NCI-H1930 (cell line): ENCODE results near the gene IL6.
"Not testable (repeated sequence)": the region's sequence is repeated elsewhere in the genome, so short reads cannot be mapped to it uniquely, and the experiment has no call there.

Experiments
- DNase-seq, 2 experiments: peaks; one replicate each; lab custom pipeline; 2025; lab: John Stamatoyannopoulos, UW

Gene IL6

DNA sequence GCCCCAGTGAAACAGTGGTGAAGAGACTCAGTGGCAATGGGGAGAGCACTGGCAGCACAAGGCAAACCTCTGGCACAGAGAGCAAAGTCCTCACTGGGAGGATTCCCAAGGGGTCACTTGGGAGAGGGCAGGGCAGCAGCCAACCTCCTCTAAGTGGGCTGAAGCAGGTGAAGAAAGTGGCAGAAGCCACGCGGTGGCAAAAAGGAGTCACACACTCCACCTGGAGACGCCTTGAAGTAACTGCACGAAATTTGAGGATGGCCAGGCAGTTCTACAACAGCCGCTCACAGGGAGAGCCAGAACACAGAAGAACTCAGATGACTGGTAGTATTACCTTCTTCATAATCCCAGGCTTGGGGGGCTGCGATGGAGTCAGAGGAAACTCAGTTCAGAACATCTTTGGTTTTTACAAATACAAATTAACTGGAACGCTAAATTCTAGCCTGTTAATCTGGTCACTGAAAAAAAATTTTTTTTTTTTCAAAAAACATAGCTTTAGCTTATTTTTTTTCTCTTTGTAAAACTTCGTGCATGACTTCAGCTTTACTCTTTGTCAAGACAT is 574 bp upstream of the IL6 start:
- peak; percentile 1 to 5 for DNase-seq

DNA sequence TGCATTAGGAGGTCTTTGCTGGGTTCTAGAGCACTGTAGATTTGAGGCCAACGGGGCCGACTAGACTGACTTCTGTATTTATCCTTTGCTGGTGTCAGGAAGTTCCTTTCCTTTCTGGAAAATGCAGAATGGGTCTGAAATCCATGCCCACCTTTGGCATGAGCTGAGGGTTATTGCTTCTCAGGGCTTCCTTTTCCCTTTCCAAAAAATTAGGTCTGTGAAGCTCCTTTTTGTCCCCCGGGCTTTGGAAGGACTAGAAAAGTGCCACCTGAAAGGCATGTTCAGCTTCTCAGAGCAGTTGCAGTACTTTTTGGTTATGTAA is 675 bp downstream of the IL6 start:
- no peak for DNase-seq

DNA sequence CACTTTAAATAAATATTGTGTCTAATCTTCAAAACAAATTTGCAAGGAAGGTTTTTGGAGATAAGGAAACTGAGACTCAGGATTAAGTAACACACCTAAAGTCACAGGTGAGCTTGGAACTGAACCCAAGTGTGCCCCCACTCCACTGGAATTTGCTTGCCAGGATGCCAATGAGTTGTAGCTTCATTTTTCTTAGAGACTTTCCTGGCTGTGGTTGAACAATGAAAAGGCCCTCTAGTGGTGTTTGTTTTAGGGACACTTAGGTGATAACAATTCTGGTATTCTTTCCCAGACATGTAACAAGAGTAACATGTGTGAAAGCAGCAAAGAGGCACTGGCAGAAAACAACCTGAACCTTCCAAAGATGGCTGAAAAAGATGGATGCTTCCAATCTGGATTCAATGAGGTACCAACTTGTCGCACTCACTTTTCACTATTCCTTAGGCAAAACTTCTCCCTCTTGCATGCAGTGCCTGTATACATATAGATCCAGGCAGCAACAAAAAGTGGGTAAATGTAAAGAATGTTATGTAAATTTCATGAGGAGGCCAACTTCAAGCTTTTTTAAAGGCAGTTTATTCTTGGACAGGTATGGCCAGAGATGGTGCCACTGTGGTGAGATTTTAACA is 1.5 kb downstream of the IL6 start:
- DNase-seq: no peak

DNA sequence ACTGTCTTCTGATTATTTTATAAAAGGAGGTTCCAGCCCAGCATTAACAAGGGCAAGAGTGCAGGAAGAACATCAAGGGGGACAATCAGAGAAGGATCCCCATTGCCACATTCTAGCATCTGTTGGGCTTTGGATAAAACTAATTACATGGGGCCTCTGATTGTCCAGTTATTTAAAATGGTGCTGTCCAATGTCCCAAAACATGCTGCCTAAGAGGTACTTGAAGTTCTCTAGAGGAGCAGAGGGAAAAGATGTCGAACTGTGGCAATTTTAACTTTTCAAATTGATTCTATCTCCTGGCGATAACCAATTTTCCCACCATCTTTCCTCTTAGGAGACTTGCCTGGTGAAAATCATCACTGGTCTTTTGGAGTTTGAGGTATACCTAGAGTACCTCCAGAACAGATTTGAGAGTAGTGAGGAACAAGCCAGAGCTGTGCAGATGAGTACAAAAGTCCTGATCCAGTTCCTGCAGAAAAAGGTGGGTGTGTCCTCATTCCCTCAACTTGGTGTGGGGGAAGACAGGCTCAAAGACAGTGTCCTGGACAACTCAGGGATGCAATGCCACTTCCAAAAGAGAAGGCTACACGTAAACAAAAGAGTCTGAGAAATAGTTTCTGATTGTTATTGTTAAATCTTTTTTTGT is 2.3 kb downstream of the IL6 start:
- DNase-seq: no peak

DNA sequence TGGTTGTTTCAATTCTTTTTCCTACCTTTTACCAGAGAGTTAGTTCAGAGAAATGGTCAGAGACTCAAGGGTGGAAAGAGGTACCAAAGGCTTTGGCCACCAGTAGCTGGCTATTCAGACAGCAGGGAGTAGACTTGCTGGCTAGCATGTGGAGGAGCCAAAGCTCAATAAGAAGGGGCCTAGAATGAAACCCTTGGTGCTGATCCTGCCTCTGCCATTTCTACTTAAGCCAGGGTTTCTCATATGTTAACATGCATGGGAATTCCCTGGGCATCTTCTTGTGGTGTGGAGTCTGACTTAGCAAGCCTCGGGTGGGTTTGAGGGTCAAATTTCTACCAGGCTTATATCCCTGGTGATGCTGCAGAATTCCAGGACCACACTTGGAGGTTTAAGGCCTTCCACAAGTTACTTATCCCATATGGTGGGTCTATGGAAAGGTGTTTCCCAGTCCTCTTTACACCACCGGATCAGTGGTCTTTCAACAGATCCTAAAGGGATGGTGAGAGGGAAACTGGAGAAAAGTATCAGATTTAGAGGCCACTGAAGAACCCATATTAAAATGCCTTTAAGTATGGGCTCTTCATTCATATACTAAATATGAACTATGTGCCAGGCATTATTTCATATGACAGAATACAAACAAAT is 3.2 kb downstream of the IL6 start:
- no peak for DNase-seq

DNA sequence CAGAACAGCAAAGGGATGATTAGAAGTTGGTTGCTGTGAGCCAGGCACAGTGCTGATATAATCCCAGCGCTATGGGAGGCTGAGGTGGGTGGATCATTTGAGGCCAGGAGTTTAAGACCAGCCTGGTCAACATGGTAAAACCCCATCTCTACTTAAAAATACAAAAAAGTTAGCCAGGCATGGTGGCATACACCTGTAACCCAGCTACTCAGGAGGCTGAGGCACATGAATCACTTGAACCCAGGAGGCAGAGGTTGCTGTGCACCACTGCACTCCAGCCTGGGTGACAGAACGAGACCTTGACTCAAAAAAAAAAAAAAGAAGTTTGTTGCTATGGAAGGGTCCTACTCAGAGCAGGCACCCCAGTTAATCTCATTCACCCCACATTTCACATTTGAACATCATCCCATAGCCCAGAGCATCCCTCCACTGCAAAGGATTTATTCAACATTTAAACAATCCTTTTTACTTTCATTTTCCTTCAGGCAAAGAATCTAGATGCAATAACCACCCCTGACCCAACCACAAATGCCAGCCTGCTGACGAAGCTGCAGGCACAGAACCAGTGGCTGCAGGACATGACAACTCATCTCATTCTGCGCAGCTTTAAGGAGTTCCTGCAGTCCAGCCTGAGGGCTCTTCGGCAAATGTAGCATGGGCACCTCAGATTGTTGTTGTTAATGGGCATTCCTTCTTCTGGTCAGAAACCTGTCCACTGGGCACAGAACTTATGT is 4.1 kb downstream of the IL6 start:
- no peak for DNase-seq

DNA sequence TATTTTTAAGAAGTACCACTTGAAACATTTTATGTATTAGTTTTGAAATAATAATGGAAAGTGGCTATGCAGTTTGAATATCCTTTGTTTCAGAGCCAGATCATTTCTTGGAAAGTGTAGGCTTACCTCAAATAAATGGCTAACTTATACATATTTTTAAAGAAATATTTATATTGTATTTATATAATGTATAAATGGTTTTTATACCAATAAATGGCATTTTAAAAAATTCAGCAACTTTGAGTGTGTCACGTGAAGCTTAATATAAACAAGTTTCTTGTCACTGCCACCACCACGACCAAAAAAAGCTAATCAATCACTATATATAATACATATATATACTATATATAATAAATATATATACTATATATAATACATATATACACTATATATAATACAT is 4.8 kb downstream of the IL6 start:
- DNase-seq: no peak

DNA sequence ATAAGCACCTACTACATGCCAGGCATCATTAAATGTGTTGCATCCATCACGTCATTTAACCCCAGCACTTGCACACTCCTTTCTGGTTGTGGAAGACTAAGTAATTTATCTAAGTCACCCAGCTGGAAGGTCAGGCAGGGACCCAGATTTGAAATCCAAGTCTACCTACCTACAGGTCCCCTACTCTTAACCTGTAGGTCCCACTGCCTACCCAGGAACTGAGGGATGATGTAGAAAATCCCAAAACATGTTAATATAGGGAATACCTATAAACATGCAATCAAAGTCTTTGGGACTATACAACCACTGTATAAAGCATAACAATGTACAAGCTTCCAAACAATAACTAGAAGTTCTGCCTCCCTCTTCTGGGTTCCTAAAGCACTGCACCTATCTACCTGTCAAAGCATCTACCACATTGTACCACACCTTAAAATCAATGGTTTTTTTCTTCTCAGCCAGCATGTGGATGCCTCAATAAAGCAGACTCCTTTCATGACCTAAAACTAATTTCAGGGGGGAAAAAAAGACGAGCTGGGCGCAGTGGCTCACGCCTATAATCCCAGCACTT is 5.6 kb downstream of the IL6 start:
- DNase-seq: no peak

DNA sequence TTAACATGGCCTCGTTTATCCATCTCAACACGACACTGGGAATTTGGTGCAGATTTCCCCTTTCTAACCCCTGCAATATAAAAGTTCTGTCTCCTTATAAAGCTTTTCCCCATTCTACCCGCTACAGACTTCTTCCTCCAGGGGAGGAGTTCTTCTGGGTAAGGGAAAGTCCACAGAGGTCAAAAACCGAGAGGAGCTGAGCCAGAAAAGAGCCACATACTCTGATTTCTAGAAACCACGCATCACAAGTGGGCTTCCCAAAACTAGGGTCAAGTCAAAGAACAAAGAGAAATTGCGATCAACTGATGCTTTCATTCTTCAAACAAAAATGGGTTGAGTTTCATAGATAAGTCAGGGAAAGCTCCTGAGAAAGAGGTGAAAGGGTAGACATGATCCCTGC is 6.8 kb downstream of the IL6 start:
- no peak for DNase-seq

DNA sequence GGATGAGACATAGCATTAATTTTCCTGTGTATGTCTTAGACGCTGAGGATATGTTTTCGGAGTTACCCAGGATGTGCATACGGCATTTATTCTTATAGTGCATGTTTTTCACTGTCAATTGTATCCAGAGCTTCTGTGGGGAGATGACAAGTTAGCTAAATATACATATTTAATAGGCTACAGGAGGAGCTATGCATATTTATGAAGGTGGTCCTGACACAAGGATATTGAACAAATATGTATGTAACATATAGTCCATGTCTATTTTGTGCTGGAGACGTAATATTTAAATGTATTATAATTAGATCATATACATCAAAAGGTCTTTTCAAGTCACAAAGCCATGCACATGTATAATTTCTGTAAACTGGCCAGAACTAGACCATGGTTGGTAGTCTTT is 16.0 kb downstream of the IL6 start:
- no peak for DNase-seq

DNA sequence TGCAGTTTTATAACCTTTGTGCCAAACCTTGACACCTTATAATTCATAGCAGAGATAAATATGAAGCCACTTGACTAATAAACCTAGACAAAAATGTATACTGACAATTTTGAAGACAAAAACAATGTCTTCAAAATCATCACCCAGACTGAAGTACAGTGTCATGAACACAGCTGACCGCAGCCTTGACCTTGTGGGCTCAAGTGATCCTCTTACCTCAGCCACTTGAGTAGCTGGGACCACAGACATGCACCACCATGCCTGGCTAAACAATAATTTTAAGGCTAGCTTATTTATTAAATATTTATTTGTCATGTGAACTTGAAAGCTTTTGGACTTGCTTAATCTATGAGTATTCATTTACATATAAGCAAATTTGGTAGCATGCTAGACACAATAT is 24.3 kb downstream of the IL6 start:
- no peak for DNase-seq

DNA sequence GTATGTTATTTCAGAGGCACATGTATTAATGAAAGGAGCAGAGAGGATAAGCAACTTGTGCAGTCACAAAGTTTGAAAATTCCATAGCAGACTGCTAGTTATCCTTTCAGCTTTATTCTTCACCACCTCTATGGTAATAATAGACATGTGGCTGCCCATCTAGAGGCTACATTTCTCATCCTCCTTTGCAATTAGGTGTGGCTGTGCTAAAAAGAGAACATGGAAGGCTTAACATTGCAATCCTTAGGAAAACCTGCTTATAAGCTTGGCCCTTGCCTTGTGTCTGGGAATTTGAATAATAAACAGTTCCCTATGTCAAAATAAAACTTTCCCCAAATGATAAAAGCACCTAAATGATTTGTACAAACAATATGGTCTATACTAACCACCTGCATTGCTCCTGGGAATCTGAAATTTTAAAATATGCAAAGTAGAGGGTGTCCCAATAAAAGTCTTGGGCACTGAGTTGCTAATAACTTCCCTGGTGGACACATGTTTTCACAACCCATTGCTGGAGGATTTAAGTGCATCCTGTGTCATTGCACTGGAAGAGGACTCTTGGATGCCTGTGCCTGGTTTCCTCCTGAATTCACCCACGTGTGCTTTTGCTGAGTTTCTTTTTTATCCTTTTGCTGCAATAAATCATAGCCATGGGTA is 30.5 kb downstream of the IL6 start:
- no peak for DNase-seq

DNA sequence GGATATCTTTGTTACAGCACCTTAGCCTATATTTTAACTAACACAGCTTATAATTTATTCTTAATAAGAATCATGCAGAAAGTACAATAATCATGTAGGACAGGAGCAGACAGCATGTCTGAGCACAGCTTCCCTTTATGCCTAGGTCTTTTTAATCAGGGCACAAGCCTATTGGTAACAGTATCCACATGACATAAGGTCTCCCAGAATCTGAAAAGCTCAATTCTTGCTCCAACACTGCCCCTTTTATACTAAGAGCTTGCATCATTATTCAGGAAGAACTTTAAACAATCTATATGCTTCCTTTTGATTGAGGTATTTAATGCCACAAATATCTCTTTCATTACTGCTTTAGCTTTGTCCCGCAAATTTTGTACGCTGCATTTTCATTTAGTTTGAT is 31.6 kb downstream of the IL6 start:
- no peak for DNase-seq

DNA sequence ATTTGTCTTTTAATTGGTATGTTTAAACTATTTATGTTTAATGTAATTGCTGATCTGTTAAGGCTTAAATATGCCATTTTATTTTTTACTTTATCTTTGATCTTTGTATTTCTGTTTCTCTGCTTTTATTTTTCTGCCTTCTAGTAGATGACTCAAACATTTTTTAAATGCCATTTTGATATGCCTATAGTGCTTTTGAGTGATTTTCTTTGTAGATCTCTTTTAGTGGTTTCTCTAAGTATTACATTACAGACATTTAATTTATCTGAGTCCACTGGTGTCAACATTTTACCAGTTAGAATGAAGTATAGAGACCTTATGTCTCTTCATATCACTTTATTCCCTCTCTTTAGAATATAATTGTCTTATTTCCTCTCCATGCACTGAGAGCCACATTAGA is 32.7 kb downstream of the IL6 start:
- DNase-seq: no peak

DNA sequence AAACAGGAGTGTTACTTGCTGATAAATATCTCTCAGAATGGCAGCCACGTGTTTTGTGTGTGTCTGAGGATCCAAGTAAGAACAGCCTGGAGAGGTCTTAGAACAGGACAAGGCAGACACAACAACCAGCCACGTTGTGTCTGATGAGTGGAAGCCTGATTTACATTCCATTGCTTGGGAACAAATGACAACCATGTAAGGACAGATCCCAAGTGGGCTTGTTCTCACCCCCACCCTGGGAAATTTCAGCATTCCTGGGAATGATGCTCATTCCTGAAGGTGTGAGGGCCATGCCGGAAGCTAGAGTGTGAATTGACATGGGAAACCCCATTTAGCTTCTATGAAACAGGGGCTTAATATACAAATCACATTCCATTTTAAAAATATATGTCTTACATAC is 35.9 kb downstream of the IL6 start:
- DNase-seq: no peak

DNA sequence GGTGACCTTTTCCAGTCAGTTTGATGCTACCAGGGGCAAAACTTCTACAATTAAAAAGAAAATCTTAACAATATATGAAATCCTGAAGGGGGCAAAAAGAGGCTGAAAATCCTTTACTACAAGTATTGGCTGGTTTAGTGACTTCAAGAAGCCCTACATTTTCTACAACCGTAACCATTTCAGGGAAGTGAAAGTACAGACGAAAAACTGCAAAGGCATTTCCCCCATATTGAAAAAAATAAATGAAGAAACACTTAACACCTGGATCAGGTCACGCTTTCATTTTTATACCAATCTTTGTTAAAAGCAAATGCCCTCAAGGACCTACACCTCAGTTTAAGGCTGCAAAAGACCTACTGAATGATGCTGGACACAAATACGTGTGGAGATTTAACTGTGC is 38.6 kb downstream of the IL6 start:
- DNase-seq: no peak

DNA sequence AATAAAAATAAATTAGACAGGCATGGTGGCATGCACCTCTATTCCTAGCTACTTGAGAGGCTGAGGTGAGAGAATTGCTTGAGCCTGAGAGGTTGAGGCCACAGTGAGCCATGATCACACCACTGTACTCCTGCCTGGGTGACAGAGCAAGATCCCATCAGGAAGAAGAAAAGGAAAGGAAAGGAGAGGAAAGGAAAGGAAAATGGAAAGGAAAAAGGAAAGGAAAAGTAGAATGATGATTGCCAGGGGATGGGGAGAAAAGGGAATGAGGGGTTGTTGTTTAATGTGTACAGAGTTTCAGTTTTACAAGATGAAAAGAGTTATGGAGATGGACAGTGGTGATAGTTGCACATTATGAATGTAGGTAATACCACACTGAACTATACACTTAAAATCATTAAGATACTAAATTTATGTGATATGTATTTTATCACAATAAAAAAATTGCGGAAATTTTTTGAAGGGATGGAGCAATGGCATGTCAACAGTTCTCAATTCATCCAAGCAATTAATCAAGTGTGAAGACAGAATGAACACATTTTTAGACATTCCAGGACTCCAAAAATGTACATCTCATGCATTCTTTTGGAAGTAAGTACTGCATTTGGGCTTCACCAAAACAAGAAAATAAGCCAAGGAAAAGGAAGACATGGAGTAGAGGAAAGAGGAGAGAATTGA is 44.3 kb downstream of the IL6 start:
- DNase-seq: no peak

DNA sequence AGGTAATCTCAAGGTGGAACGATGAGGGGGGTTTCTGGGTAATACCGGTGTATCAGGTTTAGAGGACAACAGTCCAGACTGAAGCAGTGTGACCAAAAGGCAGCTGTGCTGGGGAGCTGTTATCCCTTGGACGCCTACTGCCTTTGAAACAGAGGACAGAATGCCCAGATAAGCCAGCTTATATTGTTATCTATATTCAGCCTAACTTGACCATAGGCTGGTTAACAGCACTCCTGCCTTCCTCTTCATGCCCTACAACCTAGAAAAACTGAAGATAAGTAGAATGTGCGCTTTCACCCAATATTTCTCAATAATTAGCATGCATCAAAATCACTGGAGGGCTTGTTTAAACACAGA is 44.9 kb downstream of the IL6 start:
- no peak for DNase-seq

DNA sequence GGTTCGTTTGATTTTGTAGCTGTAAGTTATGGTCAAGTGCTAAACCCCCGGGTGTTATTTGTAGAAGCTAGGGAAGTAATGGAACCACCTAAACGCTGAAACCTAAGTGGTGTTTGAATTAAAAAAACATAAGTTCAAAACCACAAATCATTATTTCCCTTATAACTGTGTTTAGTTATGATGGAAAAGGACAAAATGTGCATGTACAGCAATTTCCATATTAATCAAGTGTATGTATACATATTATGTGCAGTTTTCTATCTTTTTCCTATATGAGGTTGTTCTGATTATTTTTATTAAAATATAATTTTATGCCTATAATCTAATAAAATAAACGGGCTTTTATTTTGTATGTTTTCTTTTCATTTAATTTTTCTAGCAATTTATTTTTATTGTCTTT is 45.9 kb downstream of the IL6 start:
- DNase-seq: no peak

DNA sequence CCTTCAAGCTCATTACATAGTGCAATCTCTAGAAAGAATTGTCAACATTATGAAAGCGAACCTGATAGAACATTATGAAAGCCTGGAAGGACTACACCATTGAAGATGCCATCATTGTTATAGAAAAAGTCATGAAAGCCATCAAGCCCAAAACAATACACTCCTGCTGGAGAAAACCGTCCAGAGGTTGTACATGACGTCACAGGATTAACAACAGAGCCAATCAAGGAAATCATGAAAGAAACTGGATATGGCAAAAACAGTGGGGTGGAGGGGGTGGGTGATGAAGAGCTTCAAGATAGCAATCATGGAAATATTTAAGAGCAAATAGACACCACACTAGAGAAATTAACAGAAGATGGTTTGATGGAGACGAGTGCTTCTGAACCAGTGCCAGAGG is 50.0 kb downstream of the IL6 start:
- no peak for DNase-seq

DNA sequence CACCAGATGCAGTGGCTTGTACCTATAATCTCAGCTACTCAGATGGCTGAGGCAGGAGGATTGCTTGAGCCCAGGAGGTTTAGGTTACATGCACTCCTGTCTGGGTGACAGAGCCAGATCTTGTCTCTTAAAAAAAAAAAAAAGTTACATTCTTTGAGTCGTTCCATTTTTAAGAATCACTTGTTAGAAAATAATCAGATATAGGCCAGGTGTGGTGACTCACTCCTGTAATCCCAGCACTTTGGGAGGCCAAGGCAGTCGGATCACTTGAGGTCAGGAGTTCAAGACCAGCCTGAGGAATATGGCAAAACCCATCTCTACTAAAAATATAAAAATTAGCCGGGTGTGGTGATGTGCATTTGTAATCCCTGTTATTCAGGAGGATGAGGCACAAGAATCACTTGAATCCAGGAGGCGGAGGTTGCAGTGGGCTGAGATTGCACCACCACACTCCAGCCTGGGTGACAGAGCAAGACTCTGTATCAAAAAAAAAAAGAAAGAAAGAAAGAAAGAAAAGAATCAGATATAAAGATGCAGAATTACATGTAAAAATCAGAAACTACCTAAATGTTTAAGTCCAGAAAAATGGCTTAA is 52.8 kb downstream of the IL6 start:
- not testable (repeated sequence) for DNase-seq
